ENCODE measurements around the gene ARL14EP. TPM values are rescaled to one million over a fixed set of nuclear protein-coding genes. Genes with fewer than 3 reads are reported as not detected.

Gene ARL14EP
- polyA plus RNA-seq, 2 of the 4 experiments (the other 2 are of a cell fraction) = 17.7 to 58.2 TPM

DNA sequence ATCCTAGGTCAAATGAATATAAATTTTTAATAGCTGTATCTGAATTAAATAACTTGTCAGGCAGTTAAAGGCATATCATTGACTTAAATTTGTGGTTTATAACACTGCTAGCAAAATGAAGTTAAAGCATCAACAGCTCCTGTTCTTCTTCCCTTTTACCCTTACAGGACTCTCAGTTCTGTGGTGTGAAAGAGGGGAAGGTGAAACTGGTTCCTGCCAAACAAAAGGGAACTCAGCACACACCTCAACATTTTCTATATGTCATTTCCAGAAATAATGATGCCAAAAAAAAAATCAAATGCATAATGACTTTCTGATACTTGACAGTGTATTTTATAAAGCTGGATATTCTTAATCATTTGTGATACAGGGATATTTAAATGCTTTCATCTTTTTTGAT lies 21.2 kb downstream of the ARL14EP start:
- no peaks in the 10 kb centered on the region for H3K4me1 ChIP-seq
- ChIA-PET POLR2A (interaction anchor here (1.3 kb wide), 1 partner anchor 21 kb away, joined by 3 read pairs; the partner anchor contains the start of gene ARL14EP), CTCF (interaction anchor here (0.7 to 1.2 kb wide), 3 partner anchors 24 to 570 kb away, joined by 3 read pairs; no protein-coding TSS in a partner anchor)
- no peak for DNase-seq (ENCODE audit: low read depth in 1 of 2, low spot score in 1 of 2)
- TF ChIP-seq CBX2 (IDR thresholded peaks at IDR 0.05; ENCODE audit: borderline replicate concordance, low read depth) = no peak
- TF ChIP-seq FOSL2 (IDR thresholded peaks at IDR 0.05) = no peak
- TF ChIP-seq FOSL2 (CRISPR knock-in tag; IDR thresholded peaks at IDR 0.05) = no peak
- no peak for TF ChIP-seq NR3C1 (IDR thresholded peaks at IDR 0.05)
- TF ChIP-seq, protein P1, sequence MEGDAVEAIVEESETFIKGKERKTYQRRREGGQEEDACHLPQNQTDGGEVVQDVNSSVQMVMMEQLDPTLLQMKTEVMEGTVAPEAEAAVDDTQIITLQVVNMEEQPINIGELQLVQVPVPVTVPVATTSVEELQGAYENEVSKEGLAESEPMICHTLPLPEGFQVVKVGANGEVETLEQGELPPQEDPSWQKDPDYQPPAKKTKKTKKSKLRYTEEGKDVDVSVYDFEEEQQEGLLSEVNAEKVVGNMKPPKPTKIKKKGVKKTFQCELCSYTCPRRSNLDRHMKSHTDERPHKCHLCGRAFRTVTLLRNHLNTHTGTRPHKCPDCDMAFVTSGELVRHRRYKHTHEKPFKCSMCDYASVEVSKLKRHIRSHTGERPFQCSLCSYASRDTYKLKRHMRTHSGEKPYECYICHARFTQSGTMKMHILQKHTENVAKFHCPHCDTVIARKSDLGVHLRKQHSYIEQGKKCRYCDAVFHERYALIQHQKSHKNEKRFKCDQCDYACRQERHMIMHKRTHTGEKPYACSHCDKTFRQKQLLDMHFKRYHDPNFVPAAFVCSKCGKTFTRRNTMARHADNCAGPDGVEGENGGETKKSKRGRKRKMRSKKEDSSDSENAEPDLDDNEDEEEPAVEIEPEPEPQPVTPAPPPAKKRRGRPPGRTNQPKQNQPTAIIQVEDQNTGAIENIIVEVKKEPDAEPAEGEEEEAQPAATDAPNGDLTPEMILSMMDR (IDR thresholded peaks at IDR 0.05) = no peak
- TF ChIP-seq FOSB (CRISPR knock-in tag; IDR thresholded peaks at IDR 0.05) = no peak
- TF ChIP-seq, protein P2, sequence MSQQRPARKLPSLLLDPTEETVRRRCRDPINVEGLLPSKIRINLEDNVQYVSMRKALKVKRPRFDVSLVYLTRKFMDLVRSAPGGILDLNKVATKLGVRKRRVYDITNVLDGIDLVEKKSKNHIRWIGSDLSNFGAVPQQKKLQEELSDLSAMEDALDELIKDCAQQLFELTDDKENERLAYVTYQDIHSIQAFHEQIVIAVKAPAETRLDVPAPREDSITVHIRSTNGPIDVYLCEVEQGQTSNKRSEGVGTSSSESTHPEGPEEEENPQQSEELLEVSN (IDR thresholded peaks at IDR 0.05; ENCODE audit: borderline replicate concordance, low read depth) = no peak
- no peak for TF ChIP-seq FOXS1 (CRISPR knock-in tag; IDR thresholded peaks at IDR 0.05)
- no peak for TF ChIP-seq JUN (IDR thresholded peaks at IDR 0.05)
- TF ChIP-seq GATA3 (IDR thresholded peaks at IDR 0.05; ENCODE audit: borderline replicate concordance) = no peak
- TF ChIP-seq KDM5A (IDR thresholded peaks at IDR 0.05) = no peak
- no peak for TF ChIP-seq JUNB (IDR thresholded peaks at IDR 0.05)
- no peak for TF ChIP-seq TFCP2L1 (CRISPR knock-in tag; IDR thresholded peaks at IDR 0.05)
- no peak for TF ChIP-seq HOXA7 (CRISPR knock-in tag; IDR thresholded peaks at IDR 0.05)
- no peak for TF ChIP-seq HOXB13 (CRISPR knock-in tag; IDR thresholded peaks at IDR 0.05; ENCODE audit: low read depth)
- TF ChIP-seq BHLHE40 (IDR thresholded peaks at IDR 0.05; ENCODE audit: low read depth, low read length) = no peak
- TF ChIP-seq PHF8 (IDR thresholded peaks at IDR 0.05; ENCODE audit: borderline replicate concordance, low read depth) = no peak
- H3K27ac ChIP-seq = no peak overlapping the region
- no peak overlapping the region for H3K4me2 ChIP-seq
- H3K4me3 ChIP-seq = no peak overlapping the region
- no peaks in the 10 kb centered on the region; the same call in 2 of the 3 replicates for H3K9me3 ChIP-seq
- no peak for ATAC-seq
- no peak for FAIRE-seq

DNA sequence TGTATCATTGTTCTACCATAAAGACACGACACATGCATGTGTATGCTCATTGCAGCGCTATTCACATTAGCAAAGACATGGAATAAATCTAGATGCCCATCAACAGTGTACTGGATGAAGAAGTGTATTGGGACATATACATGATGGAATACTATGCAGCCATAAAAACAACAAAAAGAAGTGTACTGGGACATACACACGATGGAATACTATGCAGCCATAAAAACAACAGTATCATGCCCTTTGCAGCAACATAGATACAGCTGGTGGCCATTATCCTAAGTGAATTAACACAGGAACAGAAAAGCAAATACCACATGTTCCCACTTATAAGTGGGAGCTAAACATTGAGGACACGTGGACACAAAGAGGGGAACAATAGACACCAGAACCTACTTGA lies 22.7 kb downstream of the ARL14EP start:
- POLR2A ChIA-PET = interaction anchor here (1.0 kb wide), 1 partner anchor 23 kb away, joined by 4 read pairs; the partner anchor contains the start of gene ARL14EP
- ATAC-seq = no peak
- WGBS (ENCODE audit: missing lambda C conversion rate) = 61% methylated on average over 4 of the region's 4 CpGs
- Histone ChIP-seq H3K4me1 (no peaks in the 10 kb centered on the region), H3K4me2 (no peak overlapping the region), H3K9me3 (no peaks in the 10 kb centered on the region; the same call in 2 of the 3 replicates), H3K4me3 (no peak overlapping the region), H3K27ac (no peak overlapping the region)
- no peak for TF ChIP-seq CHD2 (IDR thresholded peaks at IDR 0.05; ENCODE audit: low read length, partially characterized antibody)
- TF ChIP-seq HDAC2 (IDR thresholded peaks at IDR 0.05) = no peak
- no peak for TF ChIP-seq EP300 (IDR thresholded peaks at IDR 0.05)
- TF ChIP-seq POLR2A (IDR thresholded peaks at IDR 0.05; ENCODE audit: low read length) = no peak
- no peak for TF ChIP-seq RARB (CRISPR knock-in tag; IDR thresholded peaks at IDR 0.05)
- TF ChIP-seq POLR2AphosphoS2 (conservative IDR thresholded peaks at IDR 0.05; ENCODE audit: low read length) = no peak
- no peak for TF ChIP-seq FOXS1 (CRISPR knock-in tag; IDR thresholded peaks at IDR 0.05)
- TF ChIP-seq, protein P3, sequence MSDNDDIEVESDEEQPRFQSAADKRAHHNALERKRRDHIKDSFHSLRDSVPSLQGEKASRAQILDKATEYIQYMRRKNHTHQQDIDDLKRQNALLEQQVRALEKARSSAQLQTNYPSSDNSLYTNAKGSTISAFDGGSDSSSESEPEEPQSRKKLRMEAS (IDR thresholded peaks at IDR 0.05) = no peak
- CTCF ChIA-PET = interaction anchor here (0.7 to 1.3 kb wide), 6 partner anchors 11 to 572 kb away, joined by 3 read pairs; partner anchors contain the start of gene ARL14EP
- FAIRE-seq = no peak
- no peak for DNase-seq (ENCODE audit: low read depth in 1 of 2, low spot score in 1 of 2)

DNA sequence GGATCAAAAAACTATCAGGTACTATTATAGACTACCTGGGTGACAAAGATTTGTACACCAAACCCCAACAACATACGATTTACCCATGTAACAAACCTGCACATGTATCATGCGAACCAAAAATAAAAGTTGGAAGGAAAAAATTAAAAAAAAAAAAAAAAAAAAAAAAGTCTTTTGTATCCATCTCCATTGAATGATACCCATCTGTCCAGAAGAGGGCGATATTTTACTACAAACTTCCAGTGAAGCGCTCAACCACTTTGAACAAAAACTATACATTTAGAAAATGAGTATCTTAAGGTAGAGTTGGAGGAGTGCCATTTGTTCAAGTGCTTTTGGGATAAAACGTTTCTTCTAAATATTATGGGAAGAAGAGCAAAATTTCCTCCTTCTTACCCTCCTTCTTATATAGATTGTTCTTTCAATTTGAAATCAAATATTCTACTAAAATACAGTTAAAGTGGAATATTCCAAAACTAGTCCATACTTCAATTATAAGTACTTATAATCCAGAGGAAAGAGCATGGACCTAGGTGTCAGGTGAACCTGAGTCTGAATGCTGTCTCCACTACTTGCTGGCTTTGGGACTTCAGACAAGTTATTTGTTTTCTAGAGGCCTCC lies 23.3 kb downstream of the ARL14EP start:
- WGBS (ENCODE audit: missing lambda C conversion rate) = 41% methylated on average over 5 of the region's 5 CpGs
- Histone ChIP-seq H3K4me1 (no peaks in the 10 kb centered on the region), H3K4me3 (no peak overlapping the region), H3K4me2 (no peak overlapping the region), H3K9me3 (no peaks in the 10 kb centered on the region; the same call in 2 of the 3 replicates), H3K27ac (no peak overlapping the region)
- ATAC-seq (peak in 1 of 2 experiments; percentile 70; a peak in 3 of 6 replicates), DNase-seq (ENCODE audit: low read depth in 1 of 2, low spot score in 1 of 2) (peak; percentile 7 to 47), FAIRE-seq (no peak)
- TF ChIP-seq RAD21 (conservative IDR thresholded peaks at IDR 0.05 in 1 of 2, IDR thresholded peaks at IDR 0.05 in 1 of 2) (peak; percentile 53 to 62), MAZ (IDR thresholded peaks at IDR 0.05; ENCODE audit: borderline replicate concordance, low read depth, low read length) (no peak), SMC3 (IDR thresholded peaks at IDR 0.05) (peak; percentile 34; the same call in 2 of the 3 replicates)
- TF ChIP-seq, protein P1 (IDR thresholded peaks at IDR 0.05) = peak; percentile 53
- TF ChIP-seq, protein P3 (IDR thresholded peaks at IDR 0.05) = no peak
- CTCF ChIA-PET = interaction anchor here (1.1 to 1.3 kb wide), 3 partner anchors 23 to 572 kb away, joined by 3 read pairs; partner anchors contain the start of gene ARL14EP
- POLR2A ChIA-PET = no interaction called here
